LNCAP (cell line): Measurements from ENCODE around the gene ARAP2.

ENCODE experiments used
- TF ChIP-seq, protein P1 (sequence below): fragments of 450-650 bp; IDR thresholded peaks from 2 replicates; pipeline ENCODE4 v1.5.1; 2017; ENCODE audit warnings: mild to moderate bottlenecking

ARAP2 gene

DNA sequence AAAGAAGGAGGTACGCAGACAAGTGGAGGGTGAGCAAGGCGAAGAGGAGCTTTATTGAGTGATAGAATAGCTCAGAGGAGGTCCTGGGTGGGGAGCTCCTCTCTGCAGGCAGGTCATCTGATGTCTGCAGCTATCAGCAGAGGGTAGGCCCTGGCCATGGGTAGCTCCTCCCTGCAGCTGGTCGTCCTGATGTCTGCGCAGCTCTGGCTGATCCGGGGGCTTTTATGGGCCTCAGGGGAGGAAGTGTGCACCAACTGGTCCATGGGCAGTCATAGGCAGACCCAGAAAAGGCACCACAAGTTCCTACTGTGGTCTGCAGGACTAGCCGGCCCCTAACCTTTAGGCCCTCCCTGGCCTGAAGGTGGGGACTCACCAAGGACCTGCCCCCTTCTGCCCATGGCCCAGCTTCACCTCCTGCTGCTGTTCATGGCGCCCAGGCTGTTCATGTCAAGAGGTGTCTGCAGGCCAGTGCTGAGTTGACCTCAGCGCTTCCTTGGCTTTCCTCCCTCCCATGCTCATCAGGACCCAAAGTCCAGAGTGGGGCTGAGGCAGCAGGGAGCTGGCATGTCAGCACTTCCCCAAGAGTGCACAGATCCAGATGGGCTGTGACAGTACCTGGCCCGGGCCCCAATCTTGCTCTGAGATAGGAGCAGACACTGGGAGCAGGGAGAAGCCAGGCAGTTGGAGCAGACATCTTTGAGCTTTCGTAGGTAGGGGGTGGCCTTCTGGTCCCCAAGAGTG lies 46.1 kb downstream of the ARAP2 start:
- TF ChIP-seq, protein P1, sequence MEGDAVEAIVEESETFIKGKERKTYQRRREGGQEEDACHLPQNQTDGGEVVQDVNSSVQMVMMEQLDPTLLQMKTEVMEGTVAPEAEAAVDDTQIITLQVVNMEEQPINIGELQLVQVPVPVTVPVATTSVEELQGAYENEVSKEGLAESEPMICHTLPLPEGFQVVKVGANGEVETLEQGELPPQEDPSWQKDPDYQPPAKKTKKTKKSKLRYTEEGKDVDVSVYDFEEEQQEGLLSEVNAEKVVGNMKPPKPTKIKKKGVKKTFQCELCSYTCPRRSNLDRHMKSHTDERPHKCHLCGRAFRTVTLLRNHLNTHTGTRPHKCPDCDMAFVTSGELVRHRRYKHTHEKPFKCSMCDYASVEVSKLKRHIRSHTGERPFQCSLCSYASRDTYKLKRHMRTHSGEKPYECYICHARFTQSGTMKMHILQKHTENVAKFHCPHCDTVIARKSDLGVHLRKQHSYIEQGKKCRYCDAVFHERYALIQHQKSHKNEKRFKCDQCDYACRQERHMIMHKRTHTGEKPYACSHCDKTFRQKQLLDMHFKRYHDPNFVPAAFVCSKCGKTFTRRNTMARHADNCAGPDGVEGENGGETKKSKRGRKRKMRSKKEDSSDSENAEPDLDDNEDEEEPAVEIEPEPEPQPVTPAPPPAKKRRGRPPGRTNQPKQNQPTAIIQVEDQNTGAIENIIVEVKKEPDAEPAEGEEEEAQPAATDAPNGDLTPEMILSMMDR: no peak

DNA sequence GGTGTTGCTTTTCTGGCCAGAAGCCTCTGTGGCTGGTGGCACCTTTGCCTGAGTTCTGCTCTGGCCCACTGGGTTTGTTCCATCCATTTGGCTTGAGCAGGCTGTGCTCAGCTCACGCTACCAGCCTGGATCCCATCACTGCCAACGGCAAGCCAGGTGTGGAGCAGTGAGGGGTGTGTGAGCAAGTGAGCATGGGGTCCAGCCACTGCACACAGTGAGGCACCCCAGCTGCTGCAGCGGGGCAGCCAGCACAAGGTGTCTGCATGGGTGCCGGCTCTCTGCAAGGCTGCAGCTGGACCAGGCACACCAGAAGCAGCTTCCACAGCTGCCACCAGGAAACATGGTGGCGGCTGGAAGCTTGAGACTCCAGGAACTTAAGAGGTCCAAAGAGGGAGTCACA lies 46.8 kb downstream of the ARAP2 start:
- TF ChIP-seq, protein P1: no peak

DNA sequence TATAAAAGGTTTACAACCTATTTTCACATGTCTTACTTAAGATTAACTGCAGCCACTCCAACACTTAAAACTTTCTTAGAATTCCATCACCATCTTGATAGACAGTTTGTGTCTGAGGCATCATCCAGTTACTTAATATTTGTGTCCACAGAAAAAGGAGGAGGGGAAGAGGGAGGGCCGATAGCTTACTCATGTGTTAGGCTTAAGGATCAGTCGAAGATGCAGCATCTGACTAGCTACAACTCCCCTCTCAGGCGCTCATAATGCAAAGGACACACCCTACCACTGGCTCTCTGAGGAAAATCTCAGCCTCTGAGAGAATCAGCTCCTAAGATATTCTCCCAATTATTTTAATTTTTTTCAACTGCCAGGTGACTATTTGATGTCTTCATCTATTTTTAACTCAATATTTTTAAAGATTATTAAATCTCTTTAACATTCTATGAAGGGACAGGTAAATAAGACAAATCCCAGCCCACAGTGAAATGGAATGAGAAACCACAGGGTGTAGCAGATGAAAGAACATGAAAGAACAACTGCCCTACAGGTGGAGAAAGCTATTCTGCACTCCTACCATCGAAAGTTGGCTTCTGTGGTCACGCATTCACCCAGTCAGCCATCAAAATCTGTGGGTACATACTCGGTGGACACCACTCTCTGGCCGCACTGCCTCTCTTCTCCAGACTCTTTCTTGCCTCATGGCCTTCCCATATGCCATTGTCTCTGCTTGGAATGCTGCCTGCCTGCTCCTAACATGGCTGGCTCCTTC lies 48.0 kb downstream of the ARAP2 start:
- TF ChIP-seq, protein P1: no peak

DNA sequence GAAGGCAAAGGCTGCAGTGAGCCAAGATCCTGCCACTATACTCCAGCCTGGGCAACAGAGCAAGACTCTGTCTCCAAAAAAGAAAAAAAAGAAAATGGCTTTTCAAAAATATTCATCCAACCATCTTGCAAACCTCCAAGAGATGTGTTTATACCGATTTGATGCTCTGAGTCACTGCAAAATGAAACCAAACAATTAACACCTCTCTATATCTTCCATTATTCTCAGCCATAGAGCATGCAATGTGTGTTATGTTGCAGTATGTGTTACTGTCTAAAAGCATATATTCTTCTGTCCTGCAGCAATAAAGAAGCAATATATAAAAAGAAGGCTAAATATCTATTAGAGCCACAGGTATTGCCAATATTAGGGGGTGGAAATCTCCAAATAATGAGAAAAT lies 51.4 kb downstream of the ARAP2 start:
- TF ChIP-seq, protein P1: no peak

DNA sequence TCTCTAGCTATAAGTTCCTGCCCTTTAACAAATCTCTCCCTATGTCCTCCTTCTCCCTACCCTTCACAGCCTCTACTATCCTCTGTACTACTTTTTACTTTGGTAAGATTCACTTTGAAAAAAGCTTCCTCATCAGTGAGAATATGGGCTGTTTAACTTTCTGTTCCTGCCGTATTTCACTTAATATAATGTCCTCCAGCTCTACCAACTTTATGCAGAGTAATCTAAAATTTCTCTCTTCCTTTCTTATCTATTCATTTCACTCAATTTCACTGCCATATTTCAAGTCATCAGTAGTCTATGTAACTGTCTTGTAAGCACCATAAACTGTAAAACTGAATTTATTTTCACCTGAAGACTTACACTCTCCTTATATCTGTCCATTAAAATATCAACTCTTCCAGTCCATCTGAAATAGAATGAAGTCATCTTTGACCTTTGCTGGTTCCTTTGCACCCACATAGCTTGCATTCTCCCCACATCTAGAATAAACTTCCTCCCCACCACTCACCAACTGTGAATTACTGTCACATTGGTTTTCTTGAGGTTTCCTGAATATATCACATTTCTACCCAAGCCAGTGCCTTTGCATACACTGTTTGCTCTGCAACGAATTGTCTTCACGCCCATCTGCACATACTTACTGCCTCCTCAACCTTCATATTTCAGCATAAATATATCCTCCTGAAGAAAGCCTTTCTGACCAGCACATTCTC lies 54.6 kb downstream of the ARAP2 start:
- TF ChIP-seq, protein P1: no peak

DNA sequence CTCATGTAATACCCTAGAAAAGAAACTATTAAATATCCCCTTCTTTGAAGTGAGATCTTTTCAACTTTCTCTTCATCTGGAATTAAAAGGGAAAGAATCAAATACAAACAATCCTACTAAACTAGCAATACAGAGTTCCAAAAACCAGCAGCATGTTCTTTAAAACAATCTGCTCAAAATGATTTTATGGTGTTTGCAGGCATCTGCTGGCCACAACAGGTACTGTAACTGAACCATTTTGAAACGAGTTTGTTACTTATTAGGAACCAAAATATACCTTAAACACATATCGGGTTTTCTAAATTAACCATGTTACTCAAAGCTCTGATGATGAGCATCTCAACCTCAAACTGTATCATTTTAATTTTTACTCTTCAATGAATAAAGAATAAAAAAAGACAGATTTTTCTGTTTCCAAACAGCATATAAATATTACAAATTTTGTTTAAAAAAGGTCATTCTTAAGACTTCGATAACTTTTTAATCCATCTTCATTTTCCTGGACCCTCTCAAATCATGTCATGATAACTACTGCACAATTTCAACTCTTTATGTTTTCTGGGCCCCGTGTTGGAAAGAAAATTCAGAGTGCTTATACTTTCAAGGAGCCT lies 56.5 kb downstream of the ARAP2 start:
- TF ChIP-seq, protein P1: peak; percentile 89

DNA sequence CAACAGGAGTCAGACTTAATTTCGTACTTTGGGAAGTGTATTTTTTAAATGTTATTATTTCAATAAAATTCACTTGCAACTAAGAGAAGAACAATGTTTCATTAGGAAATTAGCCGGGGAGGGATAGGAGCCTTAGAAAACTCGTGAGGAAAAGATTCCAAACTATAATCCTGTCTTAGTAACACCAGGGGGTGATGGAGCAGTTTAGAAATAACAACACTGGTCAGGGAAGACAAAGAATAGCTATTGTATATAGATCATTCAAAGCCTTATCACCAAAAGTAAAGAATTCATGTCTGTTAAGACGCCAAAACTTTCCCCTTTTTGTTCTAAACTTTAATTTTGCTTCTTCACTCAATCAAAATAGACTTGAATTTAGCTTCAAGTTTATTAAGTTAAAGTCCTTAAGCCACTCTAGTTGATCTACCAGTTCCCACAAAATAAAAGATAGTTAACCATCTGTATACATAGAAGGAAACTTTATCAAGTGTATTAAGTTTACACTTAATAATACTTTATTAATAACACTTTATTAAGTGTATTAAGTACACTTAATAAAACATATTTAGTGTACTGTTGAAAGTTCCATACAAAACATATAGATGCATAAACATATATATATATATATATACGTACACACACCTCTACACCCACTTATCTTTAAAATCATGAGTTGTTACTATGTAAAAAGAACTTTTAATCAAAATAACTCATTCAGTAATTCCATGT lies 60.5 kb downstream of the ARAP2 start:
- TF ChIP-seq, protein P1: no peak
